ENCODE measurements around the gene PRAC1. TPM values are rescaled to one million over a fixed set of nuclear protein-coding genes. Genes with fewer than 3 reads are reported as not detected.

PRAC1 gene
- total and polyA plus RNA-seq, 2 donors (not counting 3 experiments of a cell fraction or from before 2014, with no cell fraction given): not detected

- intact Hi-C loops (cut with micrococcal nuclease): no loop called here
- ChIA-PET CTCF (interaction anchor here (0.9 to 7.5 kb wide), 9 partner anchors 11 to 158 kb away, joined by 3 to 312 read pairs (median 39); no protein-coding TSS in a partner anchor), POLR2A (no interaction called here)
- DNase-seq (ENCODE audit: low read depth, low spot score) (no peak), FAIRE-seq (no peak)
- dilution Hi-C loops (cut with MboI; ENCODE audit: extremely low pct_ligation_motif_present, low sequenced_read_pairs): no loop called here
- Histone ChIP-seq H3K9me1 (replicated peaks; ENCODE audit: control insufficient read depth, extremely low read depth, insufficient read depth, low read length) (no peaks in the 10 kb centered on the region), H2AFZ (ENCODE audit: low read depth, low read length) (no peak overlapping the region), H3K4me3 (replicated peaks in 1 of 3; ENCODE audit: insufficient read depth in 1 of 3, low read depth in 1 of 3, low read length in 3 of 3) (no peak overlapping the region), H3K79me2 (ENCODE audit: control insufficient read depth, insufficient read depth, low read length) (no peaks in the 10 kb centered on the region), H3K9ac (replicated peaks; ENCODE audit: extremely low read depth, insufficient read depth, low read length) (no peak overlapping the region), H4K20me1 (replicated peaks; ENCODE audit: control insufficient read depth, extremely low read depth, insufficient read depth, low read length) (no peaks in the 10 kb centered on the region), H3K4me2 (ENCODE audit: insufficient read depth, low read length) (no peak overlapping the region), H3K36me3 (ENCODE audit: control insufficient read depth in 2 of 2, extremely low read depth in 1 of 2, insufficient read depth in 2 of 2, low read length in 2 of 2) (no peaks in the 10 kb centered on the region), H3K27me3 (ENCODE audit: control insufficient read depth in 2 of 2, insufficient read depth in 2 of 2, low read length in 2 of 2) (peaks cover 90 to 96% of the 10 kb centered on the region in 2 experiments), H3K27ac (ENCODE audit: insufficient read depth, low read depth, low read length) (no peak overlapping the region), H3K9me3 (replicated peaks; ENCODE audit: control insufficient read depth, insufficient read depth, low read length) (no peaks in the 10 kb centered on the region), H3K4me1 (ENCODE audit: control insufficient read depth, extremely low read depth, insufficient read depth, low read length) (peaks cover 5% of the 10 kb centered on the region)
- TF ChIP-seq POLR2AphosphoS5 (IDR thresholded peaks at IDR 0.05; ENCODE audit: insufficient read depth, low read depth, low read length) (no peak), EZH2 (IDR thresholded peaks at IDR 0.05; ENCODE audit: borderline replicate concordance, low read depth, low read length, severe bottlenecking) (peak; percentile 46), GATA2 (IDR thresholded peaks at IDR 0.05; ENCODE audit: insufficient read depth, insufficient read length, low read depth, low read length) (no peak)
- BruUV-seq (replicated peaks): no TSS peak
These were observed 4.6 kb upstream of the PRAC1 start for GRCh38 chr17:48726916-48727286.

- Histone ChIP-seq H3K79me2 (ENCODE audit: control insufficient read depth, insufficient read depth, low read length) (no peaks in the 10 kb centered on the region), H3K4me3 (replicated peaks in 1 of 3; ENCODE audit: insufficient read depth in 1 of 3, low read depth in 1 of 3, low read length in 3 of 3) (no peak overlapping the region), H3K27me3 (ENCODE audit: control insufficient read depth in 2 of 2, insufficient read depth in 2 of 2, low read length in 2 of 2) (peaks cover 89 to 96% of the 10 kb centered on the region in 2 experiments), H3K4me2 (ENCODE audit: insufficient read depth, low read length) (no peak overlapping the region), H4K20me1 (replicated peaks; ENCODE audit: control insufficient read depth, extremely low read depth, insufficient read depth, low read length) (no peaks in the 10 kb centered on the region), H3K27ac (ENCODE audit: insufficient read depth, low read depth, low read length) (no peak overlapping the region), H2AFZ (ENCODE audit: low read depth, low read length) (no peak overlapping the region), H3K9me1 (replicated peaks; ENCODE audit: control insufficient read depth, extremely low read depth, insufficient read depth, low read length) (no peaks in the 10 kb centered on the region), H3K9ac (replicated peaks; ENCODE audit: extremely low read depth, insufficient read depth, low read length) (no peak overlapping the region), H3K9me3 (replicated peaks; ENCODE audit: control insufficient read depth, insufficient read depth, low read length) (no peaks in the 10 kb centered on the region), H3K36me3 (ENCODE audit: control insufficient read depth in 2 of 2, extremely low read depth in 1 of 2, insufficient read depth in 2 of 2, low read length in 2 of 2) (no peaks in the 10 kb centered on the region), H3K4me1 (ENCODE audit: control insufficient read depth, extremely low read depth, insufficient read depth, low read length) (peaks cover 5% of the 10 kb centered on the region)
- no peak for TF ChIP-seq JUN (IDR thresholded peaks at IDR 0.05; ENCODE audit: borderline replicate concordance, insufficient read depth, insufficient read length, low read depth)
- TF ChIP-seq CTCF (IDR thresholded peaks at IDR 0.05; ENCODE audit: extremely low read depth in 1 of 2, insufficient read depth in 1 of 2, low read depth in 1 of 2, low read length in 2 of 2): no peak
- no peak for TF ChIP-seq GATA2 (IDR thresholded peaks at IDR 0.05; ENCODE audit: insufficient read depth, insufficient read length, low read depth, low read length)
- no peak for TF ChIP-seq POLR2A (IDR thresholded peaks at IDR 0.05; ENCODE audit: low read depth, low read length)
- dilution Hi-C loops (cut with MboI; ENCODE audit: extremely low pct_ligation_motif_present, low sequenced_read_pairs) (no loop called here), intact Hi-C loops (cut with micrococcal nuclease) (no loop called here)
- DNase-seq (ENCODE audit: low read depth, low spot score) (no peak), FAIRE-seq (no peak)
- ChIA-PET POLR2A (no interaction called here), CTCF (interaction anchor here (1.4 to 7.5 kb wide), 15 partner anchors 7 to 159 kb away, joined by 3 to 312 read pairs (median 25); no protein-coding TSS in a partner anchor)
- BruUV-seq (replicated peaks): no TSS peak
These were observed 4.0 kb upstream of the PRAC1 start for GRCh38 chr17:48726114-48726915.
